HUES6 (cell line): ENCODE results near the gene ELANE.

ENCODE experiments used
- H3K27ac ChIP-seq: 2 replicates; pipeline ENCODE4 v1.7.0; 2013; ENCODE audit warnings: low read depth, mild to moderate bottlenecking, low read length, inconsistent platforms
- H3K27me3 ChIP-seq: 2 replicates; pipeline ENCODE4 v1.6.1; 2013; ENCODE audit warnings: low read length; ENCODE audit not compliant: control insufficient read depth, insufficient read depth
- H3K36me3 ChIP-seq: 2 replicates; pipeline ENCODE4 v1.6.1; 2013; ENCODE audit warnings: low read length; ENCODE audit not compliant: control insufficient read depth, insufficient read depth
- H3K4me1 ChIP-seq: 2 replicates; pipeline ENCODE4 v1.6.1; 2013; ENCODE audit warnings: low read length; ENCODE audit not compliant: control insufficient read depth, insufficient read depth
- H3K4me3 ChIP-seq: 2 replicates; pipeline ENCODE4 v1.5.1; 2013; ENCODE audit warnings: low read depth, low read length
- H3K9ac ChIP-seq: one replicate; pipeline ENCODE4 v1.6.1; 2013; ENCODE audit warnings: mild to moderate bottlenecking, low read length
- H3K9me3 ChIP-seq: 2 replicates; pipeline ENCODE4 v1.6.1; 2013; ENCODE audit warnings: low read depth, low read length; ENCODE audit not compliant: control insufficient read depth, insufficient read depth

Gene ELANE

GRCh38 chr19:852136-853013 is at the start of gene ELANE:
TSS of gene ELANE (plus strand) at chr19:852303. CDS start at chr19:852329, 26 bp downstream.
- H3K4me1 ChIP-seq: peaks cover 4% of the 10 kb centered on the region; the same call in 1 of the 2 replicates
- H3K27me3 ChIP-seq: no peaks in the 10 kb centered on the region
- no peaks in the 10 kb centered on the region for H3K9me3 ChIP-seq
- H3K27ac ChIP-seq: no peak within 1 kb of the TSS
- no peaks in the 10 kb centered on the region for H3K36me3 ChIP-seq
- no peak within 1 kb of the TSS for H3K4me3 ChIP-seq
- no peak within 1 kb of the TSS for H3K9ac ChIP-seq

GRCh38 chr19:802498-803098 is 49.5 kb upstream of the ELANE start:
- peaks cover 31% of the 10 kb centered on the region for H3K4me1 ChIP-seq
- H3K27me3 ChIP-seq: no peaks in the 10 kb centered on the region
- H3K36me3 ChIP-seq: peaks cover 93% of the 10 kb centered on the region
- H3K9me3 ChIP-seq: no peaks in the 10 kb centered on the region
- no peak overlapping the region for H3K9ac ChIP-seq
- H3K4me3 ChIP-seq: no peak overlapping the region
- H3K27ac ChIP-seq: no peak overlapping the region

DNA sequence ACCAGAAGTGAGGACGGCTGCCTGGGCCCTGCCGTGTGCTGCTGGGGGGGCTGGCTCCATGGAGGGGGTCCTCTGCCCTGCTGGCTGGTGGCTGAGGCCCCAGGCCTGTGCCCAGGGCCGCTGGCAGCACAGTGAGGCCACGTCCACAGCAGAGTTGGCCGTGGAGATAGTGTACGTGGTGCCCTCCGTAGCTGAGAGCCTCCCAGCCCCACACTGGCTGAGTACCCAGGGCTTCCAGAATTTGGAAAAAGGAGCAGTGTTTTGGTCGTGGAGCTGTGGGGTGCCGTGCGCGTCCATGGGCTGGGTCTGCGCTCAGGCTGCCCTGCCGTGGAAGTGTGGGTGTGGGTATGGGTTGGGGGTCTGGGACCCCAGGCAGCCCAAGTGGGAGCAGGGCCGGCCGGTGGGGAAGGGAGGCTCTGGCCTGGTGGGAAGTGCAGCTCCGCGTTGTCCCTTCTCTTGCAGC is 49.0 kb upstream of the ELANE start:
- H3K4me1 ChIP-seq: peaks cover 31% of the 10 kb centered on the region
- H3K4me3 ChIP-seq: no peak overlapping the region
- H3K9me3 ChIP-seq: no peaks in the 10 kb centered on the region
- H3K27ac ChIP-seq: no peak overlapping the region
- no peaks in the 10 kb centered on the region for H3K27me3 ChIP-seq
- peaks cover 98% of the 10 kb centered on the region for H3K36me3 ChIP-seq
- H3K9ac ChIP-seq: no peak overlapping the region

DNA sequence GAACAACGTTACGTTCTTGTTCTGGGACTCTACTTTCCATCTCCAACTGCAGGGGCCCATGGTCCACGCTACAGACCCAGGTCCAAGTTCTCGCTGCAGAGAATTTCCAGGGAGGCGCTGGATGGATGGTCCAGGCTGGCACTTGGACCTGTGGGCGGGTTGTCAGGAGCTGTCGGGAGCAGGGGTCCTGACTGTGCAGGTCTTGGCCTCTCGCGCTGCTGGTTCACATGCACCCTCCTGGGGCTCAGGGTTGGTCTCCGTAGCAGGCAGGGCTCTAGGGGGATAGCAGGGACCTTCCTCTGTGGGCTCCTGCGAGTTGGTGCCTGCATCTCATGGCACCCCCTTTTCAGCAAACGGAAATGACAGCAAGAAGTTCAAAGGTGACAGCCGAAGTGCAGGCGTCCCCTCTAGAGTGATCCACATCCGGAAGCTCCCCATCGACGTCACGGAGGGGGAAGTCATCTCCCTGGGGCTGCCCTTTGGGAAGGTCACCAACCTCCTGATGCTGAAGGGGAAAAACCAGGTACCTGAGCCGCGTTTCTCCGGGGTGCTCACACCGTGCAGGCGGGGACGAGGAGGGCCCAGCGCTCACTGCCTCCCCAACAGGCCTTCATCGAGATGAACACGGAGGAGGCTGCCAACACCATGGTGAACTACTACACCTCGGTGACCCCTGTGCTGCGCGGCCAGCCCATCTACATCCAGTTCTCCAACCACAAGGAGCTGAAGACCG is 48.3 kb upstream of the ELANE start:
- Histone ChIP-seq H3K27me3 (no peaks in the 10 kb centered on the region), H3K4me1 (peaks cover 31% of the 10 kb centered on the region), H3K9ac (no peak overlapping the region), H3K4me3 (no peak overlapping the region), H3K9me3 (no peaks in the 10 kb centered on the region), H3K27ac (no peak overlapping the region), H3K36me3 (peaks cover 98% of the 10 kb centered on the region)

DNA sequence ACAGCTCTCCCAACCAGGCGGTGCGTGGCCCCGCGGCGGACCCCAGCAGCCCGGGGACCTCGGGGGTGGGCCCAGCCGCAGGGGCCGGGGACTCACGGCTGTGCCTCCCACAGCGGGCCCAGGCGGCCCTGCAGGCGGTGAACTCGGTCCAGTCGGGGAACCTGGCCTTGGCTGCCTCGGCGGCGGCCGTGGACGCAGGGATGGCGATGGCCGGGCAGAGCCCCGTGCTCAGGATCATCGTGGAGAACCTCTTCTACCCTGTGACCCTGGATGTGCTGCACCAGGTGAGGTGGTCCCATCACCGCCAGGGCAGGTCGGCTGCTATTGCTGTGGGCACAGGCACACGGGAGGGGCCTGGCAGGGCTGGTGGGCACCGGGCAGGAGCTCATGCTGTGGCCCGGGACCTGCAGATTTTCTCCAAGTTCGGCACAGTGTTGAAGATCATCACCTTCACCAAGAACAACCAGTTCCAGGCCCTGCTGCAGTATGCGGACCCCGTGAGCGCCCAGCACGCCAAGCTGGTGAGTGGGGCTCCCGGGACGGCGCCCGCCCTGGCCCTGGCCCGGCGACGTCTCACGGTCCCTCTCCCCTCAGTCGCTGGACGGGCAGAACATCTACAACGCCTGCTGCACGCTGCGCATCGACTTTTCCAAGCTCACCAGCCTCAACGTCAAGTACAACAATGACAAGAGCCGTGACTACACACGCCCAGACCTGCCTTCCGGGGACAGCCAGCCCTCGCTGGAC is 47.5 kb upstream of the ELANE start:
- Histone ChIP-seq H3K9me3 (no peaks in the 10 kb centered on the region), H3K4me1 (peaks cover 25% of the 10 kb centered on the region), H3K27ac (no peak overlapping the region), H3K4me3 (no peak overlapping the region), H3K9ac (no peak overlapping the region), H3K36me3 (peaks cover 99% of the 10 kb centered on the region), H3K27me3 (no peaks in the 10 kb centered on the region)

DNA sequence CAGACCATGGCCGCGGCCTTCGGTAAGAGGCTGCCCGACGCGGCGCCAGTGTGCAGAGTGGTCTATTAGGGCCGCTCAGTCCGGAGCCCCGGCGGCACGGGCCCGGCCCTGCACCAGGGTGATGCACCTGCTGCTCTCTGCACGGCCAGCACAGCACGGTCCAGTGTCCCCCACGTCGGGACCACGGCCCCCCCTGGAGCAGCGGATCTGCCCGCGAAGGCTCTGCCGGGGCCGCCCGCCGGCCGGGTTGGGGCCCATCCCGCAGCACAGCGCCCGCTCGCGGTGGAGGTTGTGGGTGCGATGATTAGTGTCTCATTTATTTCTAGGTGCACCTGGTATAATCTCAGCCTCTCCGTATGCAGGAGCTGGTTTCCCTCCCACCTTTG is 46.9 kb upstream of the ELANE start:
- H3K36me3 ChIP-seq: peaks cover 100% of the 10 kb centered on the region
- H3K27me3 ChIP-seq: no peaks in the 10 kb centered on the region
- no peaks in the 10 kb centered on the region for H3K9me3 ChIP-seq
- H3K27ac ChIP-seq: no peak overlapping the region
- H3K9ac ChIP-seq: no peak overlapping the region
- no peak overlapping the region for H3K4me3 ChIP-seq
- peaks cover 21% of the 10 kb centered on the region for H3K4me1 ChIP-seq

DNA sequence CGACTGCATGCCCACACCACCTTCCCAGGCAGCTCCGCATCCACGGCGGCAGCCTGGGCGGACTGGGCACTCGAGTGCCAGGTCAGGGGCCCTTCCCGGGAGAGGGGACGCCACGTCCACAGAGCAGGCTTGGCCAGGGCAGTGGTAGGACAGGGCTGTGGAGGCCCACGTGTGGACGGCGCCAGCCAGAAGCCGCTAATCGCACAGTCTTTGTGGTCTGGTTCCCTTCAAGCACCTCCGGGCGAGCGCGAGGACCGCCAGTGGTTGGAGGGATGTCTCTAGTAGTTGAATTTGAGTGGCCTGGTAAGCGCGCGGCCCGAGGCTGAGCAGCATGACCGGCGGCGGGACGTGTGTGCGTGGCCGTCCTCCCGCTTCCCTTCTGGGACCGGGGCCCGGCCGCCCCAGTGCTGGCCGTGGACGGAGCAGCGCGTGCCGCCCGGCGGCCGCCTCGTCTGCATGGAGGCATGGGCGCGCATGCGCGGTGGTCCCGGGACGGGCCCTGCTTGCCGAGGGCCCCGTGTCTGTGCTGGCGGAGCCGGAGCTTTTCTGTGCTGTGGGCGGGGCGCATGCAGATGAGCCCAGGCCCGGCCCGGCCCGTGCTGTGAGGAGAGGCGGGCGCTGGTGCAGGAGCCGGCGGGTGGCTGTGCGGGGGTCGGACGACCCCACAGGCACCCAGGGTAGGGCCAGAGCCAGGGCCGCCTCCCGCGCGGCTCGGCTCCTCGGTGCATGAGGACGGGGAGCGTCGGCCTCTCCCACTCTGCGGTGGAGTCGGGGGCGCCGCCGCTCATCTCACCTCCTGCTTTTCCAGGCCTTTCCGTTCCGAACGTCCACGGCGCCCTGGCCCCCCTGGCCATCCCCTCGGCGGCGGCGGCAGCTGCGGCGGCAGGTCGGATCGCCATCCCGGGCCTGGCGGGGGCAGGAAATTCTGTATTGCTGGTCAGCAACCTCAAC is 46.2 kb upstream of the ELANE start:
- Histone ChIP-seq H3K27ac (no peak overlapping the region), H3K9me3 (no peaks in the 10 kb centered on the region), H3K36me3 (peaks cover 100% of the 10 kb centered on the region), H3K4me3 (no peak overlapping the region), H3K27me3 (no peaks in the 10 kb centered on the region), H3K4me1 (peaks cover 13% of the 10 kb centered on the region), H3K9ac (no peak overlapping the region)

- no peak overlapping the region for H3K4me3 ChIP-seq
- H3K9ac ChIP-seq: no peak overlapping the region
- H3K9me3 ChIP-seq: no peaks in the 10 kb centered on the region
- peaks cover 100% of the 10 kb centered on the region for H3K36me3 ChIP-seq
- H3K27ac ChIP-seq: no peak overlapping the region
- H3K27me3 ChIP-seq: no peaks in the 10 kb centered on the region
- peaks cover 3% of the 10 kb centered on the region; the same call in 1 of the 2 replicates for H3K4me1 ChIP-seq
These were observed 45.2 kb upstream of the ELANE start for GRCh38 chr19:806815-807421.

DNA sequence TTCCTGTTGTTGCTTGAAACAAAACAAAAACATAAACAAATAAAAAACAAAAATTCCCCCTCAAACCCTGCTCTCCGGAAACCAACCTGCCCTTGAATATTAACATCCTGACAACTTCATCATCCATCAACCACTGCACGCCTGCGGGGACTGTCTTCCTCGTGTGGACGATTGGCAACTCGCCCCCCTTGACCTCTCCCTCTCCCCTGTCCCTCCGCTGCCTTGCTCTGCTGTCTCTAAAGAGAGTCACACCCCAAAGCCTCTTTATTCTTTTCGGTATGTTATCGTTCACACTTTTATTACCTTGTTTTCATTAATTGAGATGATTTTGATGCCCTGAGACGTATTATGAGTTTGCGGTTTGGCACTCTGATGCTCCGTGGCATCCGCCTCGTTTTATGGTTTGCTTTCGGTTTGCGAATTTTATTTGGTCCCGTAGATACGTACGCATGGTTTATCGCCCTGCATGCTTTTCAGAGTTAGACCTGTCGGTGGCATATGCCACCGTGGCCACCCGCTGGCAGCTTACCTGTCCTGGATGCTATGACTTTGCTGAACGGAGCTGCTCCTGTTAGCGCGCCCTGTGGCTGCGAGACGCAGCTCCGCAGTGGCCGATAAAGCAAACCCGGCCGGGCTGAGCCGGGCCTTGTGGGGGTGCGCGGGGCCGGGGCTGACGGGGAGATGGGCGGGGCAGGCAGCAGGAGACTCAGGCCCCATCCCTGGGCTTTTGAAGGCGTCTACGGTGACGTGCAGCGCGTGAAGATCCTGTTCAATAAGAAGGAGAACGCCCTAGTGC is 44.3 kb upstream of the ELANE start:
- H3K36me3 ChIP-seq: peaks cover 96% of the 10 kb centered on the region
- no peak overlapping the region for H3K9ac ChIP-seq
- no peaks in the 10 kb centered on the region for H3K4me1 ChIP-seq
- H3K4me3 ChIP-seq: no peak overlapping the region
- no peak overlapping the region for H3K27ac ChIP-seq
- H3K9me3 ChIP-seq: no peaks in the 10 kb centered on the region
- no peaks in the 10 kb centered on the region for H3K27me3 ChIP-seq
